H1 (cell line): ENCODE measurements around the gene NUP50. TPM values are rescaled to one million over a fixed set of nuclear protein-coding genes. Genes with fewer than 3 reads are reported as not detected.

Source experiments
- CTCF ChIA-PET: fragments of 300-600 bp; sonication (Branson Sonifier 250); formaldehyde crosslinking; loops from one replicate; lab custom pipeline; 2021; ENCODE audit not compliant: partially characterized antibody; lab: Charles Lee
- POLR2A ChIA-PET: fragments of 300-600 bp; sonication (Branson Sonifier 250); formaldehyde crosslinking; loops from one replicate; lab custom pipeline; 2021; ENCODE audit warnings: inconsistent platforms; ENCODE audit not compliant: partially characterized antibody; lab: Charles Lee
- DNase-seq, 2 experiments: peaks; one replicate each; pipeline versions ENCODE4 v3.0.0 to v3.0.0-alpha.2; 2010 to 2022; ENCODE audit warnings: low spot score in 2 of 2, low read depth in 1 of 2, mixed read lengths in 1 of 2
- FAIRE-seq: peaks from 2 replicates; lab custom pipeline; 2011; peaks lifted over from hg19 to GRCh38; lab: Jason Lieb, UNC
- H2AFZ ChIP-seq: 2 replicates; pipeline ENCODE4 v1.8.1; 2012; ENCODE audit warnings: low read length, inconsistent platforms
- H2AK5ac ChIP-seq: 2 replicates; pipeline ENCODE4 v1.6.1; 2013; ENCODE audit warnings: low read depth, low read length
- H2BK120ac ChIP-seq: replicated peaks from 2 replicates; pipeline ENCODE3; 2013; ENCODE audit warnings: low read depth, low read length, inconsistent platforms
- H2BK12ac ChIP-seq: 2 replicates; pipeline ENCODE4 v1.6.1; 2013; ENCODE audit warnings: low read depth, low read length
- H2BK15ac ChIP-seq: 2 replicates; pipeline ENCODE4 v1.6.1; 2013; ENCODE audit warnings: low read length
- H2BK20ac ChIP-seq: 2 replicates; pipeline ENCODE4 v1.6.1; 2013; ENCODE audit warnings: low read length
- H2BK5ac ChIP-seq: 2 replicates; pipeline ENCODE4 v1.6.1; 2013; ENCODE audit warnings: low read depth, low read length
- H3K14ac ChIP-seq: 2 replicates; pipeline ENCODE4 v1.6.1; 2013; ENCODE audit warnings: inconsistent platforms; ENCODE audit not compliant: insufficient read length
- H3K18ac ChIP-seq: 2 replicates; pipeline ENCODE4 v1.6.1; 2013; ENCODE audit warnings: low read length; ENCODE audit errors: extremely low read depth
- H3K23ac ChIP-seq: 2 replicates; pipeline ENCODE4 v1.6.1; 2013; ENCODE audit warnings: inconsistent platforms; ENCODE audit not compliant: insufficient read length
- H3K23me2 ChIP-seq: 2 replicates; pipeline ENCODE4 v1.6.1; 2013; ENCODE audit warnings: low read depth, low read length
- H3K27ac ChIP-seq: 2 replicates; pipeline ENCODE4 v1.6.1; 2011; ENCODE audit warnings: low read depth, low read length, inconsistent platforms
- H3K27me3 ChIP-seq, 4 experiments: replicated peaks in 1 of 4; 1 replicate in 1 of 4; 2 replicates in 3 of 4; pipeline versions ENCODE4 v1.6.1 to v1.8.1; 2011 to 2013; ENCODE audit warnings: low read length in 3 of 4, mild to moderate bottlenecking in 3 of 4, inconsistent platforms in 2 of 4, mixed read lengths in 2 of 4, moderate library complexity in 1 of 4; ENCODE audit not compliant: control insufficient read depth in 3 of 4, insufficient read depth in 3 of 4; ENCODE audit errors: extremely low read depth in 1 of 4
- H3K36me3 ChIP-seq, 4 experiments: 2 replicates each; pipeline versions ENCODE4 v1.6.1 to v1.8.1; 2011 to 2013; ENCODE audit warnings: mild to moderate bottlenecking in 4 of 4, low read length in 3 of 4, moderate library complexity in 2 of 4, control low read depth in 1 of 4, inconsistent platforms in 1 of 4; ENCODE audit not compliant: insufficient read depth in 4 of 4, control insufficient read depth in 2 of 4
- H3K4ac ChIP-seq: replicated peaks from 2 replicates; pipeline ENCODE3; 2013; ENCODE audit warnings: low read length, low read depth, mixed read lengths, inconsistent platforms; ENCODE audit not compliant: insufficient read length
- H3K4me1 ChIP-seq, 4 experiments: replicated peaks in 1 of 4; 1 replicate in 1 of 4; 2 replicates in 3 of 4; pipeline versions ENCODE4 v1.6.1 to v1.8.1; 2011 to 2013; ENCODE audit warnings: low read length in 3 of 4, inconsistent platforms in 2 of 4, mixed read lengths in 1 of 4; ENCODE audit not compliant: insufficient read depth in 4 of 4, control insufficient read depth in 3 of 4
- H3K4me2 ChIP-seq, 2 experiments: 2 replicates each; pipeline versions ENCODE4 v1.6.1 to v1.8.1; 2011 to 2013; ENCODE audit warnings: low read depth in 2 of 2, low read length in 2 of 2, control low read depth in 1 of 2, inconsistent platforms in 1 of 2, mild to moderate bottlenecking in 1 of 2; ENCODE audit not compliant: insufficient read depth in 1 of 2
- H3K4me3 ChIP-seq, 4 experiments: fragments of 200-600, 300-600 bp in 1 of 4; sonication (generic), shearing (Covaris generic), sonication (Bioruptor Twin) in 1 of 4; 2 replicates each; pipeline versions ENCODE4 v1.5.1 to v1.8.1; 2011 to 2016; ENCODE audit warnings: low read length in 4 of 4, low read depth in 3 of 4, control low read depth in 2 of 4, inconsistent platforms in 2 of 4, mild to moderate bottlenecking in 2 of 4, mixed read lengths in 1 of 4, moderate library complexity in 1 of 4; ENCODE audit not compliant: insufficient read depth in 2 of 4; ENCODE audit errors: extremely low read depth in 1 of 4
- H3K56ac ChIP-seq: replicated peaks from 2 replicates; pipeline ENCODE3; 2013; ENCODE audit warnings: low read depth, mild to moderate bottlenecking, mixed read lengths, low read length, inconsistent platforms; ENCODE audit not compliant: insufficient read length
- H3K79me1 ChIP-seq: 2 replicates; pipeline ENCODE4 v1.6.1; 2013; ENCODE audit warnings: low read depth, low read length, control low read depth
- H3K79me2 ChIP-seq, 2 experiments: 2 replicates each; pipeline versions ENCODE4 v1.6.1 to v1.8.1; 2012 to 2013; ENCODE audit warnings: low read length in 2 of 2, mild to moderate bottlenecking in 2 of 2, inconsistent platforms in 1 of 2; ENCODE audit not compliant: insufficient read depth in 2 of 2, control insufficient read depth in 1 of 2
- H3K9ac ChIP-seq, 4 experiments: replicated peaks in 1 of 4; 1 replicate in 1 of 4; 2 replicates in 3 of 4; pipeline versions ENCODE4 v1.6.1 to v1.8.1; 2011 to 2013; ENCODE audit warnings: low read depth in 3 of 4, low read length in 3 of 4, control low read depth in 2 of 4, mild to moderate bottlenecking in 2 of 4, moderate library complexity in 2 of 4, inconsistent platforms in 1 of 4; ENCODE audit errors: extremely low read depth in 1 of 4
- H3K9me3 ChIP-seq, 2 experiments: 2 replicates each; pipeline versions ENCODE4 v1.6.1 to v1.8.1; 2012 to 2013; ENCODE audit warnings: mild to moderate bottlenecking in 2 of 2, moderate library complexity in 2 of 2, control low read depth in 1 of 2, inconsistent platforms in 1 of 2, low read depth in 1 of 2, low read length in 1 of 2, mixed read lengths in 1 of 2; ENCODE audit not compliant: insufficient read depth in 2 of 2
- H4K20me1 ChIP-seq, 2 experiments: replicated peaks in 1 of 2; 2 replicates each; pipeline versions ENCODE3 to v1.8.1; 2011 to 2013; ENCODE audit warnings: inconsistent platforms in 2 of 2, low read length in 2 of 2, mild to moderate bottlenecking in 1 of 2; ENCODE audit not compliant: insufficient read depth in 2 of 2, control insufficient read depth in 1 of 2
- H4K5ac ChIP-seq: 2 replicates; pipeline ENCODE4 v1.6.1; 2013; ENCODE audit warnings: low read length, low read depth, mixed read lengths, inconsistent platforms; ENCODE audit not compliant: insufficient read length
- H4K8ac ChIP-seq: 2 replicates; pipeline ENCODE4 v1.8.0; 2013; ENCODE audit warnings: mild to moderate bottlenecking, moderate library complexity, low read length, inconsistent platforms; ENCODE audit not compliant: insufficient read depth; ENCODE audit errors: extremely low read depth
- H4K91ac ChIP-seq: replicated peaks from 2 replicates; pipeline ENCODE3; 2013; ENCODE audit warnings: low read length, mixed read lengths, inconsistent platforms; ENCODE audit not compliant: insufficient read length
- ATF2 ChIP-seq: IDR thresholded peaks from 2 replicates; pipeline ENCODE4 v1.6.1; 2012; ENCODE audit warnings: low read length, inconsistent platforms
- BACH1 ChIP-seq: IDR thresholded peaks from 2 replicates; pipeline ENCODE4 v1.6.1; 2012; ENCODE audit warnings: low read length, improper control_type of control experiment
- BCL11A ChIP-seq, 2 experiments: IDR thresholded peaks; one replicate each; pipeline ENCODE4 v1.6.1; 2011; ENCODE audit warnings: low read depth in 2 of 2, low read length in 2 of 2, mild to moderate bottlenecking in 2 of 2
- CREB1 ChIP-seq: IDR thresholded peaks from 2 replicates; pipeline ENCODE4 v1.6.1; 2012; ENCODE audit warnings: inconsistent platforms
- POLR2A ChIP-seq, 2 experiments: IDR thresholded peaks; 1 replicate in 1 of 2; 2 replicates in 1 of 2; pipeline ENCODE4 v1.6.1; 2011; ENCODE audit warnings: low read depth in 2 of 2, low read length in 2 of 2, mild to moderate bottlenecking in 2 of 2; ENCODE audit errors: control extremely low read depth in 1 of 2
- POLR2AphosphoS5 ChIP-seq: IDR thresholded peaks from 2 replicates; pipeline ENCODE4 v1.6.1; 2011; ENCODE audit warnings: low read depth, low read length
- POU5F1 ChIP-seq: IDR thresholded peaks from 2 replicates; pipeline ENCODE4 v1.6.1; 2011; ENCODE audit warnings: low read depth, mild to moderate bottlenecking, low read length, moderate library complexity
- RXRA ChIP-seq: IDR thresholded peaks from 2 replicates; pipeline ENCODE4 v1.6.1; 2011; ENCODE audit warnings: low read depth, mild to moderate bottlenecking, low read length, moderate library complexity; ENCODE audit not compliant: insufficient read depth
- WGBS, 2 experiments: shearing (Covaris generic) in 1 of 2; methylation state at CpG; one replicate each; pipeline versions ENCODE4 v1.1.6 to v1.1.7; 2013 to 2015; ENCODE audit warnings: low lambda C conversion rate in 2 of 2, mixed read lengths in 2 of 2, inconsistent platforms in 1 of 2, low coverage in 1 of 2, missing lambda C conversion rate in 1 of 2; ENCODE audit not compliant: insufficient replicate concordance in 2 of 2, insufficient coverage in 1 of 2, insufficient read length in 1 of 2; ENCODE audit errors: extremely low coverage in 1 of 2, missing lambda C conversion rate in 1 of 2; 5-methylcytosine and 5-hydroxymethylcytosine counted together
- polyA plus RNA-seq, 7 experiments: library from polyadenylated mRNA; depleted of rRNA in 3 of 7; stranded (reverse) in 5 of 7; unstranded in 2 of 7; fragments of >200 nt in 5 of 7; fragments of 200-250 nt in 2 of 7; gene quantifications; 1 replicate in 5 of 7; 2 replicates in 1 of 7; 4 replicates in 1 of 7; pipeline versions ENCODE4 v1.2.1 to v1.2.3, GENCODE V29; 2011 to 2013; ENCODE audit warnings: missing spikeins in 2 of 7, mixed read lengths in 2 of 7
- total RNA-seq: library from RNA; stranded (reverse); fragmentation: NEBNext Ultra II Directional; extraction: Animal tissue kit (Norgen Biotek cat#: 25700); gene quantifications from 2 replicates; pipeline ENCODE4 v1.2.1, GENCODE V29; 2021
- TF ChIP-seq, protein P1 (sequence below), 3 experiments: IDR thresholded peaks; 1 replicate in 2 of 3; 2 replicates in 1 of 3; pipeline versions ENCODE4 v1.5.1 to v1.6.1; 2011; ENCODE audit warnings: low read length in 3 of 3, mild to moderate bottlenecking in 3 of 3, inconsistent platforms in 2 of 3, low read depth in 1 of 3, moderate library complexity in 1 of 3; ENCODE audit not compliant: insufficient read depth in 1 of 3; ENCODE audit errors: control extremely low read depth in 1 of 3
- TF ChIP-seq, protein P2 (sequence below): IDR thresholded peaks from 2 replicates; pipeline ENCODE4 v1.6.1; 2011; ENCODE audit warnings: low read depth, mild to moderate bottlenecking, low read length; ENCODE audit not compliant: insufficient read depth

The NUP50 gene
- total and polyA plus RNA-seq, 2 of the 8 experiments (the other 6 are each of a cell fraction or from before 2014, with no cell fraction given) = 20.0 to 112 TPM

DNA sequence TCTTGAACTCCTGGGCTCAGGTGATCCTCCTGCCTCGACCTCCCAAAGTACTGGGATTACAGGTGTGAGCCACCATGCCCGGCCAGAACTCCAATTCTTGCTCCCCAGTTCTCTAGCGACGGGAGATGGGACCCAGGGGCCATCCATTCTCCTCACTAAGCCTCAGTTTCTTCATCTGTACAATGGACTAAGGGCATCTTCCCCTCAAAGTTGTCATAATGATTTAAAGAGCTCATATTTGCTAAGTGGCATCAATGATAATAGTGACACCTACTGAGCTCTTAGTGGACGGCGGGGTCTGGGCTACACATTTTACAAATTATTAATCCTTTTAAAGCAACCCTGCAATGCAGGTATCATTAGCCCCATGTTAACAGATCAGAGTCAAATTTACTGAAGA is 42.5 kb downstream of the NUP50 start:
- Histone ChIP-seq H3K9me3 (no peaks in the 10 kb centered on the region), H4K5ac (no peak overlapping the region), H3K27me3 (no peaks in the 10 kb centered on the region), H3K4me1 (peaks cover 0 to 7% (median under 1%) of the 10 kb centered on the region in 4 experiments; a peak in 2 of 7 replicates), H2AFZ (no peak overlapping the region), H3K4me2 (no peak overlapping the region), H3K79me2 (0 out of 4 replicates have a peak, but pooled peaks cover 0 to 3% of the 10 kb centered on the region in 2 experiments), H2BK120ac (no peak overlapping the region), H2BK12ac (no peak overlapping the region), H3K56ac (no peak overlapping the region), H2BK5ac (no peak overlapping the region), H3K4ac (no peak overlapping the region), H3K79me1 (peaks cover 3% of the 10 kb centered on the region), H3K14ac (no peak overlapping the region), H3K18ac (no peak overlapping the region), H3K23ac (no peak overlapping the region), H2BK15ac (no peak overlapping the region), H3K36me3 (peaks cover 0 to 3% (median 0%) of the 10 kb centered on the region in 4 experiments; a peak in 1 of 8 replicates), H2BK20ac (no peak overlapping the region), H4K8ac (no peak overlapping the region), H3K9ac (no peak overlapping the region), H2AK5ac (no peak overlapping the region), H4K91ac (no peak overlapping the region), H3K27ac (no peak overlapping the region), H3K23me2 (no peaks in the 10 kb centered on the region), H3K4me3 (no peak overlapping the region), H4K20me1 (peaks cover 7 to 15% of the 10 kb centered on the region in 2 experiments)
- DNase-seq = no peak
- 95% methylated on average over 6 of the region's 6 CpGs; no CpG with 5 or more reads in 1 of the 2 experiments for WGBS, 2 experiments
- ChIA-PET CTCF (interaction anchor here (1.0 to 1.5 kb wide), 3 partner anchors 11 to 107 kb away, joined by 3 to 6 read pairs (median 3); no protein-coding TSS in a partner anchor), POLR2A (interaction anchor here (1.1 kb wide), 1 partner anchor 10 kb away, joined by 3 read pairs; no protein-coding TSS in a partner anchor)
- no peak for FAIRE-seq
- TF ChIP-seq RXRA (no peak), POU5F1 (no peak), ATF2 (no peak), POLR2A (IDR thresholded peaks at IDR 0.05; ENCODE audit: control extremely low read depth in 1 of 2, low read depth in 2 of 2, low read length in 2 of 2) (no peak), POLR2AphosphoS5 (no peak), BCL11A (IDR thresholded peaks at IDR 0.05; ENCODE audit: low read depth in 2 of 2, low read length in 2 of 2) (no peak), BACH1 (no peak), CREB1 (no peak)
- TF ChIP-seq, protein P1, sequence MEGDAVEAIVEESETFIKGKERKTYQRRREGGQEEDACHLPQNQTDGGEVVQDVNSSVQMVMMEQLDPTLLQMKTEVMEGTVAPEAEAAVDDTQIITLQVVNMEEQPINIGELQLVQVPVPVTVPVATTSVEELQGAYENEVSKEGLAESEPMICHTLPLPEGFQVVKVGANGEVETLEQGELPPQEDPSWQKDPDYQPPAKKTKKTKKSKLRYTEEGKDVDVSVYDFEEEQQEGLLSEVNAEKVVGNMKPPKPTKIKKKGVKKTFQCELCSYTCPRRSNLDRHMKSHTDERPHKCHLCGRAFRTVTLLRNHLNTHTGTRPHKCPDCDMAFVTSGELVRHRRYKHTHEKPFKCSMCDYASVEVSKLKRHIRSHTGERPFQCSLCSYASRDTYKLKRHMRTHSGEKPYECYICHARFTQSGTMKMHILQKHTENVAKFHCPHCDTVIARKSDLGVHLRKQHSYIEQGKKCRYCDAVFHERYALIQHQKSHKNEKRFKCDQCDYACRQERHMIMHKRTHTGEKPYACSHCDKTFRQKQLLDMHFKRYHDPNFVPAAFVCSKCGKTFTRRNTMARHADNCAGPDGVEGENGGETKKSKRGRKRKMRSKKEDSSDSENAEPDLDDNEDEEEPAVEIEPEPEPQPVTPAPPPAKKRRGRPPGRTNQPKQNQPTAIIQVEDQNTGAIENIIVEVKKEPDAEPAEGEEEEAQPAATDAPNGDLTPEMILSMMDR (IDR thresholded peaks at IDR 0.05; ENCODE audit: control extremely low read depth in 1 of 3, insufficient read depth in 1 of 3, low read depth in 1 of 3, low read length in 3 of 3) = no peak
- TF ChIP-seq, protein P2, sequence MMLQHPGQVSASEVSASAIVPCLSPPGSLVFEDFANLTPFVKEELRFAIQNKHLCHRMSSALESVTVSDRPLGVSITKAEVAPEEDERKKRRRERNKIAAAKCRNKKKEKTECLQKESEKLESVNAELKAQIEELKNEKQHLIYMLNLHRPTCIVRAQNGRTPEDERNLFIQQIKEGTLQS = no peak
